ENCODE data around the gene PTGDS.

PTGDS gene

GRCh38 chr9:137028263-137029057 is 51.2 kb downstream of the PTGDS start:
- no peak for TF ChIP-seq CTCF (IDR thresholded peaks at IDR 0.05; ENCODE audit: low read depth, low read length)
- peak overlapping the region; percentile 57 for H3K4me3 ChIP-seq (ENCODE audit: low read depth, low read length)

DNA sequence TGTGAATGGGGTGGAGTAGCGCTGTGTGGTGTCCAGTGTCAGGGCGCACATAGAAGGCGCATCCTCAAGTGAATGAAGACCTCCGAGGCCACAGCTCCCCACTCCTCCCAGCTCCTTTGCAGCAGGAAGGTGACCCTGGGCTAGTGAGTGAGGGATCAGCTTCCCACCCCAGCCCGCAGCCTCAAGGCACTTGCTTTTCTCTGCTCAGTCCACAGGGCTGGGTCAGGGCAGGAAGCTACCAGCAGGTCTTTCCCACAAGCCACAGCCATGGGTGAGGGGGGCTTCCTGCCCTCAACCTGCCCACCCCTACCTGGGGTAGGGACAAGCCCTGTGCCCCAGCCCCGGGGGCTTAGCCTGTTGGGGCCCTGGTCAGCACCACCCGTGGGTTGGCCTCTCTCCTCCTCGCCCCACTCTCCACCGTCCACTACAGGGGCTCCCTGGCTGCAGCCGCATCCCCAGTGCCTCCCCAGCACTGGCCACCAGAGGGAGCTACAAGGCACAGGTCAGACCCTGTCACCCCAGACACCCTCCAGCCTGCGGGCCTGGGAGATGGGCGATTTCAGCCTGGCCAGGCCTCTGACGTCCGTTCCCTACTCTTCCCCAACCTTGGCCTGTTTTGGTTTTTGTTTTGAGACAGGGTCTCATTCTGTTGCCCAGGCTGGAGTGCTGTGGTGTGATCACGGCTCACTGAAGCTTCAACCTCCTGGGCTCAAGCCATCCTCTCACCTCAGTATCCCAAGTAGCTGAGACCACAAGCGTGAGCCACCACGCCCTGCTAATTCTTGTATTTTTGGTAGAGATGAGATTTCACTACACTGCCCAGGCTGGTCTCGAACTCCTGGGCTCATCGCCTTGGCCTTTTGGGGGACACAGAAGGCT is 52.0 kb downstream of the PTGDS start:
- peak; percentile 92 for TF ChIP-seq CTCF (IDR thresholded peaks at IDR 0.05; ENCODE audit: low read depth, low read length)
- no peak overlapping the region for H3K4me3 ChIP-seq (ENCODE audit: low read depth, low read length)

- no peak for TF ChIP-seq CTCF (IDR thresholded peaks at IDR 0.05; ENCODE audit: low read depth, low read length)
- no peak overlapping the region for H3K4me3 ChIP-seq (ENCODE audit: low read depth, low read length)
Measured at GRCh38 chr9:137030006-137030405, 52.7 kb downstream of the PTGDS start.

GRCh38 chr9:137030538-137031527 is 53.5 kb downstream of the PTGDS start:
- no peak overlapping the region for H3K4me3 ChIP-seq (ENCODE audit: low read depth, low read length)
- no peak for TF ChIP-seq CTCF (IDR thresholded peaks at IDR 0.05; ENCODE audit: low read depth, low read length)

Measured in WI38 (cell line).